Tibial nerve (tissue), 4 donors: ENCODE results near the gene GRID1. TPM values are rescaled to one million over a fixed set of nuclear protein-coding genes. Genes with fewer than 3 reads are reported as not detected.

ENCODE experiments used
- DNase-seq, 2 donors: peaks; one replicate each; pipeline ENCODE4 v3.0.0-alpha.2; 2019; ENCODE audit warnings: low spot score in 2 of 2
- H3K27ac ChIP-seq, 4 donors: fragments of 200-600 bp; sonication (generic) in 3 of 4; one replicate each; pipeline ENCODE4 v1.5.1; 2017 to 2019; ENCODE audit warnings: mild to moderate bottlenecking in 1 of 4
- H3K27me3 ChIP-seq, 2 donors: fragments of 200-600 bp; sonication (generic) in 1 of 2; one replicate each; pipeline versions ENCODE4 v1.5.1 to v1.6.0; 2017 to 2019
- H3K36me3 ChIP-seq, 3 donors: fragments of 200-600 bp; sonication (generic); one replicate each; pipeline ENCODE4 v1.5.1; 2018 to 2019
- H3K4me1 ChIP-seq, 4 donors: fragments of 200-600 bp; sonication (generic) in 3 of 4; one replicate each; pipeline ENCODE4 v1.5.1; 2017 to 2019
- H3K4me3 ChIP-seq, 4 donors: fragments of 200-600 bp; sonication (generic) in 3 of 4; one replicate each; pipeline ENCODE4 v1.5.1; 2017 to 2019; ENCODE audit warnings: mild to moderate bottlenecking in 1 of 4, moderate library complexity in 1 of 4
- H3K9me3 ChIP-seq, 4 donors: fragments of 200-600 bp; sonication (generic) in 3 of 4; one replicate each; pipeline ENCODE4 v1.5.1; 2017 to 2019
- EP300 ChIP-seq, 2 donors: sonication (generic); formaldehyde crosslinking; IDR thresholded peaks; one replicate each; pipeline ENCODE4 v1.6.1; 2017; ENCODE audit warnings: antibody characterized with exemption in 2 of 2, mild to moderate bottlenecking in 1 of 2
- POLR2A ChIP-seq, 2 donors: fragments of 450-650 bp; IDR thresholded peaks; one replicate each; pipeline ENCODE4 v1.6.1; 2017; ENCODE audit warnings: antibody characterized with exemption in 2 of 2, mild to moderate bottlenecking in 2 of 2, moderate library complexity in 2 of 2
- WGBS, 2 donors: methylation state at CpG; one replicate each; pipeline ENCODE4 v1.1.5; 2018; 5-methylcytosine and 5-hydroxymethylcytosine counted together
- total RNA-seq, 4 donors: library from RNA; depleted of rRNA; stranded (reverse); fragments of >200 nt; gene quantifications; one replicate each; pipeline ENCODE4 v1.1.0, GENCODE V29; 2016
- TF ChIP-seq, protein P1 (sequence below), 5 experiments: fragments of 200-600 bp in 3 of 5; fragments of 450-650 bp in 2 of 5; sonication (generic) in 3 of 5; IDR thresholded peaks; one replicate each; pipeline ENCODE4 v1.5.1; 2016 to 2019; ENCODE audit warnings: antibody characterized with exemption in 5 of 5, mild to moderate bottlenecking in 3 of 5, moderate library complexity in 2 of 5

Gene GRID1
- total RNA-seq, 4 donors from 2014 or later: 7.7 to 16.3 (median 10.5) TPM

- TF ChIP-seq, protein P1, sequence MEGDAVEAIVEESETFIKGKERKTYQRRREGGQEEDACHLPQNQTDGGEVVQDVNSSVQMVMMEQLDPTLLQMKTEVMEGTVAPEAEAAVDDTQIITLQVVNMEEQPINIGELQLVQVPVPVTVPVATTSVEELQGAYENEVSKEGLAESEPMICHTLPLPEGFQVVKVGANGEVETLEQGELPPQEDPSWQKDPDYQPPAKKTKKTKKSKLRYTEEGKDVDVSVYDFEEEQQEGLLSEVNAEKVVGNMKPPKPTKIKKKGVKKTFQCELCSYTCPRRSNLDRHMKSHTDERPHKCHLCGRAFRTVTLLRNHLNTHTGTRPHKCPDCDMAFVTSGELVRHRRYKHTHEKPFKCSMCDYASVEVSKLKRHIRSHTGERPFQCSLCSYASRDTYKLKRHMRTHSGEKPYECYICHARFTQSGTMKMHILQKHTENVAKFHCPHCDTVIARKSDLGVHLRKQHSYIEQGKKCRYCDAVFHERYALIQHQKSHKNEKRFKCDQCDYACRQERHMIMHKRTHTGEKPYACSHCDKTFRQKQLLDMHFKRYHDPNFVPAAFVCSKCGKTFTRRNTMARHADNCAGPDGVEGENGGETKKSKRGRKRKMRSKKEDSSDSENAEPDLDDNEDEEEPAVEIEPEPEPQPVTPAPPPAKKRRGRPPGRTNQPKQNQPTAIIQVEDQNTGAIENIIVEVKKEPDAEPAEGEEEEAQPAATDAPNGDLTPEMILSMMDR (IDR thresholded peaks at IDR 0.05): no peak
- TF ChIP-seq EP300 (IDR thresholded peaks at IDR 0.05): no peak
- Histone ChIP-seq H3K4me1 (no peaks in the 10 kb centered on the region), H3K36me3 (no peaks in the 10 kb centered on the region), H3K4me3 (no peak overlapping the region), H3K27ac (no peak overlapping the region), H3K9me3 (no peaks in the 10 kb centered on the region), H3K27me3 (no peaks in the 10 kb centered on the region)
- whole genome bisulfite sequencing, 2 donors: 81 to 84% methylated on average over 16 of the region's 16 CpGs
- DNase-seq: no peak
These were observed 36.5 kb downstream of the GRID1 start for GRCh38 chr10:86329896-86330680.

DNA sequence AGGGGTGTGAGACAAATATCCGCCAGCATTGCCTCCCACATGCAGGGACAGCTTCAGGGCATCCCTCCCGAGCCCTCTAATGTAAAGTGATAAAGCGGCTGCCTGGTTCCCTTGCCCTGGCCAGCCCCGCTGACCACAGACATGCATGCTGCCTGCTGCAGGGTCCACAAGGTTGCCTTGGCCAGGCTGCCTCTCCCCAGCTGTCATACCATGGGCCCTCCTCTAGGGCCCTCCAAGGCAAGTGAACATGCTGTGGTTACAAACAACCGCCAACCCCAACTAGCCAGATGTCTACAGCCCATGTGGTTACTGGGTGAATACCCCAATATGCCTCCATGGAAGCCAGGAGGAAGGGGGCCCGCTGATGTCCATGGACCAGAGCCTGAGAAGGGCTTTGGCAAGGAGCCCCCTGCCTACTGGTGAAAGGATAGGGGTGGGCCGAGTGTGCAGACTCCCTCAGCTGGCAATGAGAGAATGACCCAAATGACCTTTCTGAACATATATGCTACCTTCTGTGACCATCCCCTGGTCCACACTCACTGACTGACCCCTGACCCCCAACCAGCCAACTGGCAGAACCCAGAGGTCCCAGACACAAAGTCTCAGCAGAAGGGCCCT lies 37.4 kb downstream of the GRID1 start:
- Histone ChIP-seq H3K27me3 (no peaks in the 10 kb centered on the region), H3K4me1 (no peaks in the 10 kb centered on the region), H3K9me3 (no peaks in the 10 kb centered on the region), H3K36me3 (no peaks in the 10 kb centered on the region), H3K27ac (no peak overlapping the region), H3K4me3 (no peak overlapping the region)
- WGBS, 2 donors: 85 to 96% methylated on average over 4 to 7 of the region's 7 CpGs
- DNase-seq: no peak
- TF ChIP-seq, protein P1 (IDR thresholded peaks at IDR 0.05): no peak
- no peak for TF ChIP-seq EP300 (IDR thresholded peaks at IDR 0.05)
- no peak for TF ChIP-seq POLR2A (IDR thresholded peaks at IDR 0.05)

- Histone ChIP-seq H3K9me3 (no peaks in the 10 kb centered on the region), H3K27me3 (no peaks in the 10 kb centered on the region), H3K27ac (no peak overlapping the region), H3K4me1 (no peaks in the 10 kb centered on the region), H3K36me3 (no peaks in the 10 kb centered on the region), H3K4me3 (no peak overlapping the region)
- 78 to 85% methylated on average over 7 of the region's 7 CpGs for WGBS, 2 donors
- DNase-seq: no peak
- TF ChIP-seq, protein P1 (IDR thresholded peaks at IDR 0.05): no peak
- TF ChIP-seq EP300 (IDR thresholded peaks at IDR 0.05) (no peak), POLR2A (IDR thresholded peaks at IDR 0.05) (no peak)
These were observed 38.5 kb downstream of the GRID1 start for GRCh38 chr10:86327954-86328725.

DNA sequence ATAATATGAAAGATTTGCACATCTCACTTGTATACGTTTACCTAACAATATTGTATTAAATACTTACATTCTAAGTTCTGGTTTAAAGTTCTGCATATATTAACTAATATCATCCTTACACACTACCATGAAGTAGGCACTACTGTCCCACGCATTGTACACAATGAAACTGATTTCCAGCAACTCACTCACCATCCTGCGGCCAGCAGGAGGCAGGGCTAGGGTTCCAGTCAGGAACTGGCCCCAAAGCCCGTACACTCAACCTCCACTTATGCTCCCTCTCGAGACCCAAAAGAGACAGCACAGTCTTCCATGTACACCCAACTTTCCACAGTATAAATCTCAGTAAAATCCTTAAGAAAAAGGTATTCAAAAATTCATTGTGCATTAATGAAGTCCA lies 41.4 kb downstream of the GRID1 start:
- Histone ChIP-seq H3K4me3 (no peak overlapping the region), H3K27me3 (no peaks in the 10 kb centered on the region), H3K9me3 (no peaks in the 10 kb centered on the region), H3K4me1 (no peaks in the 10 kb centered on the region), H3K36me3 (no peaks in the 10 kb centered on the region), H3K27ac (no peak overlapping the region)
- WGBS, 2 donors: 69% methylated on average over 5 of the region's 5 CpGs
- TF ChIP-seq POLR2A (IDR thresholded peaks at IDR 0.05): no peak
- TF ChIP-seq EP300 (IDR thresholded peaks at IDR 0.05): no peak
- TF ChIP-seq, protein P1 (IDR thresholded peaks at IDR 0.05): no peak
- no peak for DNase-seq

DNA sequence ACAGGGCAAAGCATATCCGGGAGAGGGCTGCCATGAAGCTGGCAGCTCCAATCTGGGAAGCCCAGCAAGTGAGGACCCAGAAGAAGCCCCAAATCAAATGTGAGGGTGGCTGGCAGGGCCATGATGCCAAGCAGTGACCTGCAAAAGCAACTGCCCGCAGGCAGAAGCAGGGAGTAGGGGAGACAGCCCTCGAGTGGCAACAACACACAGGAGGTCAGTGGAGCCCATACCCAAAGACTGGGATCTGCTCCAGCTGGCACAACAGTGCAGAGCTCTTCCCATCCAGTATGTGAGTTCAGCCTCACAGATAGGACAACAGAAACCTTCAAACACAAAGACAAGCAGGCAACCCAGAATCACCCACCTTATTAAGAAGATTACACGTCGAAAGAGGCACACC lies 45.0 kb downstream of the GRID1 start:
- Histone ChIP-seq H3K27ac (no peak overlapping the region), H3K27me3 (no peaks in the 10 kb centered on the region), H3K36me3 (no peaks in the 10 kb centered on the region), H3K4me1 (peaks cover 0 to 2% (median 0%) of the 10 kb centered on the region in 4 donors), H3K9me3 (no peaks in the 10 kb centered on the region), H3K4me3 (no peak overlapping the region)
- DNase-seq: no peak
- 81 to 82% methylated on average over 5 of the region's 5 CpGs for WGBS, 2 donors
- TF ChIP-seq, protein P1 (IDR thresholded peaks at IDR 0.05): no peak
- TF ChIP-seq EP300 (IDR thresholded peaks at IDR 0.05) (no peak), POLR2A (IDR thresholded peaks at IDR 0.05) (no peak)
